HG03521 (cell line): ENCODE data around the gene DDAH1.
"Not testable (repeated sequence)": the region's sequence is repeated elsewhere in the genome, so short reads cannot be mapped to it uniquely, and the experiment has no call there.

ENCODE experiments used
- ATAC-seq: cut with Tn5 transposase; IDR thresholded peaks from one replicate; pipeline ENCODE4 v1.9.1; 2021; ENCODE audit warnings: mild to moderate bottlenecking, moderate library complexity; ENCODE audit not compliant: unreplicated experiment

Gene DDAH1

DNA sequence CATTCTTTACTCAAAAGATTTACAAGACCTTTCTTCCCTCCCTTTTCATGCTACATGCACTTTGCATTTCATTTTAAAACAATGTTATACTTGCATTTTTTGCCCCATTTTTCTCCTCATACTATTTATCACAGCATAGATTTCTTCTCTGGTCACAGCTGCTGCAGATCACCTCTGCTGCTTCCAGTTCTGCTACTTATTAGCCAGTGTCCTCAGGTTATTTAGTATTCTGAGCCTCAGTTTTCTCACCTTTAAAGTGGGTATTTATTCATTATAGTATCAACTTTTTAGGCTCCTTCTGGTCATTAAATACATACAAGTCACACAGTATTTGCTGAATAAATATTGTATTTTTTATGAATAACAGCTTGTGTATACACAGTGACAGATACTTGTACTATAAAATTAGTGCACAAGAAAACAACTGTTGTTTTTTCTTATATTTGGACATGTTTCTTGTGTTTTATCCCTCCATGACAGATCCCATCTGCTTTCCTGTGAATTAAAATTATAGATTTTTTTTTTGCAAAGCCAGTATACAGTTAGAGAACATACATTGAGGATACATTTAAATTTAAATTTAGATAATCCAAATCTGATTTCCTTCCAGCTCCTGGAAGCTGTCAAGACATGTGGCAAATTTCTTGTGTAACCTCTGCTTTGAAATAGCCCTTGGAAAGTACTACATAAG is 103.2 kb downstream of the DDAH1 start:
- ATAC-seq = no peak

DNA sequence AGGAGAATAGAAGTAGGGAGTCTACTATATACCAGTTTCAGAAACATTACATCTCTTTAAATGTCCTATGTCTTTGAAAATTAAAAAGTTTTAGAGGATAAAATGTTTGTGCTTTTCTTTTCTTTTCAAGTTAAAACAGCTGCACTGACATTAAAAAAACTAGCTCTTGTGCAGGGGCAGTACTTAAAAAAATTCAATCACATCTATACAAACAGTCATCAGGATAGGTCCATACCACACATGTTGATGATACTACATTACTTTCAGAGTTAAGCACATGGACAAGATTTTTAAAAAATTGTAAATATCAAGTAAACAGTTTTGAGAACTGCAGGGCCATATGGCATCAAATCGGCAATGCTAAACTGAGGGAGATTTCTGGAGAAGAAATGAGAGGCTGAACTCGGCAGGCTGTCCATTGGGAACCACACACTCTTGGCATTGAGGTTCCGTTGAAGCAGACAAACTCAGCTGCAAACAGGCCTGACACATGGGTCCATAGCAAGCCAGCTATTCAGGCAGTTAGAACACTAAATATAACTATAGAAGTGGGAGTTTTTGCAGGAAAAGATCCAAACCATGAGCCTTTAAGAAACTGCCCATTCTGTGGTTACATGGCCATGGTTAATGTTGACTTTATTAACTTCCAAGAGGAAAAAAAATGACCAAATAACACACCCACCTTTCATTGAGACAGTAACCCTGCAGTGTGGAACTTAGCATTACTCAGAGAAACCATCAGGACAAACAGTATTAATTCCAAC is 104.0 kb downstream of the DDAH1 start:
- ATAC-seq = no peak

DNA sequence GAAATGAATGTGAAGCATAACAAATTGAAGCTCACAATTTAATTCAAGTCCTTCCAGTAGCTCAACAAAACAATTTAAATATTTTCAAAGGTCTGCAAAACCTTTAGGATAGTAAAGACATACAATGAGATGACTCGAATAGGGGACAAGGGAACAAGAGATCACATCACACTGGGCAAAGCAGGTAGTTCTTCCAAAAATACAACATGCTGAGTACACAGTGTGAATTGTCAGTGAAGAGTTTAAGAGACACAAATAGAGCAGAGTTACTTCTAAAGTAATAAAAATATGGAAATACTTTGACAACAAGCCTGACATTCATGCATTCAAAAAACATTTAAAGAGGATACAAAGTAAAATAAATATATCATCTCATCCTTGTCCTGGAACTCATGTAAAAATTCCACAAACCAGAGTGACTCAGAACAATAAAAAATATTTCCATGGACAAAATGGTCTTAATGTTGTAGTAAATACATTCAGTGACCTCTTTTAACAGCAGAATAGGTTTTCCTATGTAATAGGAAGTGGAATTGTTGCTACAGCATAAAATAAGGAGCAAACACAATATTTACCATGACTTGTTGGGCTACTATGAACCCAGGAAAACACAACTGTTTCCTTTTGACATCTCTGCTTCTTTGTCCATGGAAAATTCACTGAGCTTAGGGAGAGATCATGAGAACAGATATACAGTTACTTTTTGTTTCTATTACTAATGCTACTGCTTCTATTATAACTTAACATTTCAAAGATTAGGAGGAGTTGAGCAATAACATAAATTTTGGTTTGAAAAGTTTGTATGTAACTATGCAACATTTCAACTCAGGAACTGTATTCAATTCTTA is 104.9 kb downstream of the DDAH1 start:
- no peak for ATAC-seq

DNA sequence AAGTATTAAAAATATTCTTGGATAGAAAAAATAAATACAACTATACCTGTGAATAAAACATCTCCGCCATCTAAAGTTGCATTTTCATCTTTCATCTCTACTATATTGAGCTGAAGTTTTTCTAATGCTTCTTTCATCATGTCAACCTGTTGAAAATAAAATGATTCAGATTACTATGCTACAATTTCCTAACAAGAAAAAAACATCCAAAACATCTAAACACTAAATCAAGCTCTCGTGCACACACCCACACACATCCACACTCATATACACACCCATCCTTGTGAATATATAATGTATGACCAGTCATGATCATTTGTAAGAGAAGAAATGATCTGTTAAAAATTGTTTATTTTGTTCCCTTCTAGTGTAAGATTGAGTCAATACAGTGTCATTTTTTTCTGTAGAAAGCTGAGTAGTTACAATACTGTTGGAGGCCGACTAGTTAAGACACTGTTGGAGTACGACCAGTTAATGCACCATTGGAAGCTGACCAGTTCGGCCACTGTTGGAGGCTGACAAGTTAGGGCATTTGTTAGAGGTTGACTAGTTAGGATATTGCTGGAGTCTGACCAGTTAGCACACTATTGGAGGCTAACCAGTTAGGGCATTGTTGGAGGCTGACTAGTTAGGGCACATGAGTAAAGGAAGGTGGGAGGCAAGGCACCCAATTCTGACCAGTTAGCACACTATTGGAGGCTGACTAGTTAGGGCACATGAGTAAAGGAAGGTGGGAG is 106.1 kb downstream of the DDAH1 start:
- no peak for ATAC-seq

DNA sequence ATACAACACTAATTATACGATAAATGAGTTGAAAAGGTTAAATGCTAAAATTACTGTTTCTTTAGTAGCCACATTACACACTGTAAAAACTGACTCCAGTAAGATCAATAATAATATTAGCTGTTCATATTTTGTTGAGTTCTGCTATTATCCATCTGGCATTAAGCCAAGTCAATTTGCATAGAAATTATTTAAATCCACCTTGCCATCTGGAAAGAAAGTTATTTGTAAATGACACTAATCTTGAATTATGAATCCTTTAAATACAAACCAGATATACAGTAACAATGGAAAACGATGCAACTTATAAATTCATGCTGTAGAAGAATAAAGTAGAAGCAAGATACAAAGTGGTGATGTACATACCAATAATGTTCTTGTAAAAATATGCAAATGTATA is 107.1 kb downstream of the DDAH1 start:
- no peak for ATAC-seq

DNA sequence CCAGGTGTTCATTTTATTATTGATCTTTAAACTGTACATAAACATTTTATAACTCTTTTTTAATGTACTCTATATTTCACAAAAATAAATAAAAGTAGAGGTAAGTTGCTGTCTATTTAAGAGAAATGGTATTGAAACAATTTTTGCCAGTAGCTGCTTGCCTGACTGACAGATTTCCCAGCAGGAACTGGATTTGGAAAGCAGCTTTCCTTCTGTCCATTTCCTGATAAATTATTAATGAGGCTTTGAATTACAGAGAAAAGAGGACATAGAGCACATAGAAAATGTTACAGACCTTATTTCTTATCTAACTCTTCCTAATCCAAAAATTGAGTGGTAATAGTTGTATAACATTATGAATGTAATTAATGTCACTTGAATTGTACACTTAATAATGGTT is 108.8 kb downstream of the DDAH1 start:
- ATAC-seq = no peak

DNA sequence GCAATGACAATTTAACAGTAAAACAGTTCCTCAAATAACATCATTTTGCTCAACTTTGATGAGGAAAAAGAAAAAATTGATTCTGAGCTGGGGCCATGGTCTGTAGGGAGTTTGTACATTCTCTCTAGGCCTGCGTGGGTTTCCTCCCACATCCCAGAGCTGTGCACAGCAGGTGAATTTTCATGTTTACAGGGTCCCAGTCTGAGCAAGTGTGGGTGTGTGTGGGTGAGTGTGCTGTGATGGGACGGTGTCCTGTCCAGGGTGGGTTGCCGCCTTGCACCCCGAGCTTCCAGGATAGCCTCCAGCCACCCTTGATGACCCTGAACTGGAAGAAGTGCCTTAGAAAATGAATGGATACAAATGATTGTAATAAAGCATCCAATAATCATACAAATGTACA is 112.9 kb downstream of the DDAH1 start:
- no peak for ATAC-seq

DNA sequence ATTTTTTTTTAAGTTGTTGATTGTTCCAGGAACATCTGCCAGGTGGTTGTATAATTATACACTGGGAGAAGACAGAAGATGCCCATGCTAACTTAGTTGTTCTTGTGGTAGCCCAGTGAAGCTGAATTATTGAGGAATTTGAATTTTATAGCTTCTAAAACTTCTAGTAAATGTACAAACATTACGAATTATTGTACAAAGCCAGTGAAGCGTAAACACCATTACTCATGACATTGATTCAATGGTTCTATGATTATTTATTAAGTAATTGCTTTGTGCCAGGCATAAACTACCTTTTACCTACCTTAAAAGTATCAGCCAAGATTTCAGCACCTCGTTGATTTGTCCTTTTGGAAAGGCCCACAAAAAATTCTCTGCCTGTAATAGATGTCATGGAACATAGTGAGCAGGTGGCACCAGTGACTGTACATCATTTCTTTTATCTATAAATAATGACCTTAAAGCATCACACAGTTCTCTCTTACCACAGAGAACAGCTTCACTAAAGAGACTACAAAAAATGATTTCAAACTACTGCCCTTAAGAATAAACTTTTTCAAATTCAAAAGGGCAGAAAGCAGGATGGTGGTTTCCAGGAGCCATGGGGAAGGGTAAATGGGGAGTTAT is 113.6 kb downstream of the DDAH1 start:
- ATAC-seq = no peak

DNA sequence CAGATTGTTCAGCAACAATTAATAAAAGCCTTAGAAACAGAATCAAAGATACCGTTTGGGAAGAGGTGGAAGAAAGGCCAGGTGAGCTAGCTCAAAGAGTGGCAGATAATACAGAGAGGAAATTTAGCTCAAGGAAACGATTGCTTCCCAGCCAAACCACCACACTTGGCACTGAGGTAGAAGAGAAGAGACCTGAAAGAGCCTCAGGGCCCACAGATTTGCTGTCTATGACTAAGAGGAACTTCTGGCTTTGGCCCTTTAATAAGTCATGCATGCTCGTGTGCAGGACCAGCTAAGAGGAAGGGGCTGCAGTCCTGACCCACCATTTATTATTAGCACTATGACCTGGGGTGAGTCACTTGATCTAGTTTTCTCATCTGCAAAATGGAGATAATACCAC is 115.7 kb downstream of the DDAH1 start:
- no peak for ATAC-seq

DNA sequence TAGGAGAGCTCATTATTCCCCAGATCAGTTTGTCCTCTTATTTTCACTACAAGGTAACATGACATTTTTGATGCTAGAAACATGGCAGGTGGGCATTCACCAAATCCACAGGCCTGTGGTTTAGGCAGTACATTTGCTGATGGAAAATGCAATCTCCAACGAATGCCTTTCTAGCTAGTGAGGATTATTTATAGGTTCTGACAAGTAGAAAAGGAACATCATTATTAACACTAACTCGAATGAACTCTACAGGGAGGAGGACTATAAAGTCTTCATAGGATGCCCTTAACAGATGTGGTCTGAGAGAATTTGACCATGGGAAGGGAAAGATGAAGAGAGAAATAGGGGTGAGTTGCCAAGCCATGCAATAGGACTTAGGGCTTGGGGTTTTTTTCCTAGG is 117.1 kb downstream of the DDAH1 start:
- ATAC-seq = no peak

DNA sequence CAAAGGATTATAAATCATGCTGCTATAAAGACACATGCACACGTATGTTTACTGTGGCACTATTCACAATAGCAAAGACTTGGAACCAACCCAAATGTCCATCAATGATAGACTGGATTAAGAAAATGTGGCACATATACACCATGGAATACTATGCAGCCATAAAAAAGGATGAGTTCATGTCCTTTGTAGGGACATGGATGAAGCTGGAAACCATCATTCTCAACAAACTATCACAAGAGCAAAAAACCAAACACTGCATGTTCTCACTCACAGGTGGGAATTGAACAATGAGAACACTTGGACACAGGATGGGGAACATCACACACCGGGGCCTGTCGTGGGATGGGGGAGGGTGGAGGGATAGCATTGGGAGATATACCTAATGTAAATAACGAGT is 117.7 kb downstream of the DDAH1 start:
- not testable (repeated sequence) for ATAC-seq

DNA sequence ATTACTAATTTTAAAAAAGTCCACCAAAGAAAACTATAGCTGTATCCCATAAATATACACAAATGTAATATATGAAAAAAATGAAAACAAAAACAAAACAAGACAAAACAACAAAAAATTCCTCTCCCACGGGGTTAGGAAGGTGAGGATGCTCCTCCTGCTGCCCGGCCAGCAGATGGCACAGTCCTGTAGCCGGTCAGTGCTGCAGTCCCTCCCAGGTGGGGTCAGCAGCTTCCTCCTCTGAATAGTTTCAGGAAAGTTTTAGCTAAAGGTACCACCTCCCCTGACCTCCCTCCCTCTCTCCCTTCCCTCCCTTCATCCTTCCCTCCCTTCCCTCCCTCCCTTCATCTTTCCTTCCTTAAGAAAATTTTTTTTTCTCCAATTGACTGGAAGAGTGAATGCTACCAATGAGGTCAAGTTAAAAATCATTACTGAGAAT is 120.7 kb downstream of the DDAH1 start:
- ATAC-seq = no peak

DNA sequence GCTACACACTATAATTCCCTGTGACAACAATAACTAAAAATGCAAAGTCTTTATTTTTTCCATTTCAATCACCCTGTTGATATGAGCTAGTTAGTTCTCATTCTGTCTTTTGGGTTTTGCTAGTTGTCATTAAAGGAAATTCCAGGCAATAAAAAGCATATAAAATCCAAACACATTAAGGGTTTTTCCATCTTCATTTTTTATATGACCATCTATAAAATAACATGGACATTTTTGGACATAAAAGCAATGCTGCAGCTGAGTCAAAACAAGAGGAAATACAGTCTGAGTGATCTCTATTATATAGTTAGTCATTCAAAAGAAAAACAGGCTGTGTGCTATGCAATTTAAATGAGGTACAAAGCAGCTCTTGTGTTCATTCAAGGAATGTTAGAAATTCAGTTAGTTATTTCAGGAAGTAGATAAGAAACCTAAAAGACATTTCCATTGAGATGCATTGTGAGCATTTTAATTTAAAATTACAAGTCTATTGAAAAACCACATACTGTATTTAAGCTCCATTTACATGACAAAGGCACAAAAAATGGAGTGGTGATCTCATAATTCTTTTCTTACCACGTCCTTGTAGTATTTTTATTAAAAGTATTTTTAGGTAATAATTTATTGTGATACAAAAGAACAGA is 121.2 kb downstream of the DDAH1 start:
- no peak for ATAC-seq

DNA sequence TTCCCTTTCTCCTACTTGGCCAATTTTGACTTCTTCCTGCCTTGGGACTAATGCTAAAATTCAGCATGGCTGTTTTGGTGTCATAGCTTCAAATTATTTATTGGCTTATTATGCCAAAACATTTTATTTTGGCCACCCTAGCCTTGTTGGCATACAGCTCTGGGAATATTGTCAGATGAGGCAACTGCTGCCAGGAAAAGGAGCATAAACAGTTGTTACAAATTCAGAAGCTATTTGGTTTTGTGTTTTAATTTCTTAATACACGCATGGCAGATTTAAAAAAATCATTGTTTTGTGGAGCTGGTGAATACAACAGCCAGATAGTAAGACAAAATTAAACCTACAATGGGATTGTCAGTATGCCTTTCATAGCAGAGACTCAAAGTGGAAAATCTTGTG is 121.7 kb downstream of the DDAH1 start:
- ATAC-seq = no peak

DNA sequence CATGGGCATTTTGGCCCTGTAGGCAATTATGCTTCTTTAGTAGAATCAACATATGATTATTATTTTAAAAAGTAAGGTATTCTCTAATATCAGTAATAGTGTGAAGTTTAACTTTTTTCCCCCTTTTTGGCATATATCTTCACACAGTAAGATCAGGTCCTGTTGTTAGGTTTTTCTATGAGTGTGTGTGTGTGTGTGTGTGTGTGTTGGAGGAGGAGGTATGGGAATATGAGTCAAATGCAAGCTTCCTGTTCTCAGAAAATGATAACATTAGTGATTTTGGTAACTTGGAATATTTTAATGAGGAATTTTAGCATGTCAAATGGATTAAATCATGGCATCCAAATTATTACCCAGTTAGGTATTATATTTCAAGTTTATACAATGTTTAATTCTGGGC is 122.8 kb downstream of the DDAH1 start:
- no peak for ATAC-seq

DNA sequence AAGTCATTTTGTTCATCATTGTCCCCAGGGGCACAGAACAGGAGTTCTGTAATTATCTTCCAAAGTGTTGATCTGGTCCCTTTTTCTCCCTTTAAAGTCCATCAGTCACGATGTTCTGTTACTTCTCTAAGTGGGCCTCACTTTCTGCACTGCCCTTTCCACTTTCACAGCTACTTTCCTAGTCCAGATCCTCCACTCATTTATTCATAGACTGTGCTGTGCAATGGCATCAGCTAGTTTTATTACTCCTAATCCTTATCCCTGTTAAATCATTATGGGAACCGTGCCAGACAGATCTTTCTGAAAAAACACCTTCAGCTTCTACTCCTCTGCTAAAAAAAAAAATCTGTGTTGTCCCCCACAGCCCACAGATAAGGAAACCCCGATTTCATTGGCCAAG is 124.5 kb downstream of the DDAH1 start:
- ATAC-seq = no peak

DNA sequence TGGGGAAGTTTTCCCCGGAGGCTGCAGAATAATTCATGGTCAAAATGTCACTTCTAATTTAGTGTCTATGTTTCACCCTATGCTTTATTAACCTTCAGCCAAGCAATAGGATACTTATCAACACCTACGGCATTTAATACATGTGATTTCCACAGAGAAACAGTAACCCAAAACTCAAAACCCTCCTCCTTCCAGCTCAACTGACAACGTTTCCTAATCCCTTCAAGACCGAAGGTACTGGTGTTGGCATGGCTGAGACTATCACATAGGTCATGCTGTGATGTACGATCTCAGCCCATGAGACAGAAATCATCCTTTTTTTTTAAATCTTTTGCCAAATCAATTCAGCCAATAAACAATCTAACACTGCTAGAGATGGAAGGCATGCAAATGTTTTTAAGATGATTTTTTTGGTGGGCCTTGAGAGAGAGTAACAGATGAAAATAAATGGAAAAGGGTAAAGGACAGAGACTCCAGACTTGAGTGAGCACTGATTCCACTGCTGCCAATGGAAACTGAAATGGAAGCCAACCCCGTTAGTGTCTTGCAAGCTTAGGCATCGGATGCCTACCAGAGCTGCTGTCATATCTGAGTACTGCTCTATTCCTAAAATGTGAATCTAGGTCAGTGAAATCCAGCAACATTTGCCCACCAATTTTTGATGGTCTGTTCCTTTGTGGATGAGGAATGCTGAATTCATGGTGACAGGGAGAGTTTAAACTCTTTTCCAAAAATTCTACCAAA is 125.1 kb downstream of the DDAH1 start:
- no peak for ATAC-seq

DNA sequence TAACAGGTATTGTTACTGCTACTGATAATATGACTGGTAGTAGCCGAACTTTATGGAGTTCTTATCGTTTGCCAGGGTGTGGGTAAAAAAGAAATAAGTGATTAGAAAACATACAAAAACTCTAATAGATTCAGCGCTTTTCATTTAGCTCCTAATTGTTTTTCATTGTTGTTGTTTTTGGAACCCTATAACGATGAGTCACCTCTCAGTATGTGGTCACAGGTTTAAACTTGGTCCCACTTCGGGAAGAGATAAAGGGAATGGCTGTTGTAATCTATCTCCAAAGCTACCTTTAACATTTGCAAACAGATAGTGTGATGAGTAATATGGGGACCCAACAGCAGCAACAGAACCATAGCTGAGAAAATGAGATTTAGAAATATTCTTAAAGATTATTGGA is 125.9 kb downstream of the DDAH1 start:
- no peak for ATAC-seq

DNA sequence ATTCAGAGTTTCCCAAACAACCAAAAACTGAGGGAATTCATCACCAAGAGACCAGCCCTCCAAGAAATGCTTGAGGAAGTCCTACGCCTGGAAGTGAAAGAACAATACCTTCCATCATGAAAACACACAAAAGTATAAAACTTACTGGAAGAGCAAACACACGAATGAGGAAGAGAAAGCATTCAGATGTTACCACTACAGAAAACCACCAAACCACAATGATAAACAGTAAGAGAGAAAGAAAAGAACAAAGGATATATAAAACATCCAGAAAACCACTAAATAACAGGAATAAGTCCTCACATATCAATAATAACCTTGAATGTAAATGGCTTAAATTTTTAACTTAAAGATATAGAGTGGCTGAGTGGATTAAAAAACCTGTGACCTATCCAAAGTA is 130.0 kb downstream of the DDAH1 start:
- no peak for ATAC-seq
